SK-N-MC (cell line): ENCODE measurements around the gene HNRNPH2.

ENCODE experiments used
- EZH2 ChIP-seq: fragments of 200-600 bp; sonication (generic); IDR thresholded peaks from one replicate; pipeline ENCODE4 v1.6.1; 2017; ENCODE audit warnings: antibody characterized with exemption
- POLR2AphosphoS5 ChIP-seq: IDR thresholded peaks from 2 replicates; pipeline ENCODE4 v1.6.1; 2012; ENCODE audit warnings: mild to moderate bottlenecking, low read depth, low read length, borderline replicate concordance

- TF ChIP-seq POLR2AphosphoS5 (no peak), EZH2 (no peak)
These were observed 42.9 kb downstream of the HNRNPH2 start for GRCh38 chrX:101450961-101451360.
